SK-N-SH (cell line): ENCODE measurements around the gene POU2AF1.
"Not testable (repeated sequence)": the region's sequence is repeated elsewhere in the genome, so short reads cannot be mapped to it uniquely, and the experiment has no call there.

Experiments
- CHD2 ChIP-seq: fragments of 150-350 bp; IDR thresholded peaks from 2 replicates; pipeline ENCODE4 v1.6.1; 2018; ENCODE audit warnings: low read length; ENCODE audit not compliant: partially characterized antibody
- CTCF ChIP-seq: fragments of 200-600 bp; sonication (generic); IDR thresholded peaks from 2 replicates; pipeline ENCODE4 v1.6.1; 2017; ENCODE audit warnings: antibody characterized with exemption, mild to moderate bottlenecking, moderate library complexity
- MXI1 ChIP-seq: IDR thresholded peaks from 2 replicates; pipeline ENCODE4 v1.6.1; 2012; ENCODE audit warnings: mild to moderate bottlenecking, low read depth, low read length, improper control_type of control experiment
- NRF1 ChIP-seq: IDR thresholded peaks from 2 replicates; pipeline ENCODE4 v1.6.1; 2012; ENCODE audit warnings: low read depth, mild to moderate bottlenecking, low read length
- POLR2AphosphoS5 ChIP-seq: IDR thresholded peaks from 2 replicates; pipeline ENCODE4 v1.6.1; 2012; ENCODE audit warnings: low read depth, low read length
- RAD21 ChIP-seq: IDR thresholded peaks from 2 replicates; pipeline ENCODE4 v1.6.1; 2012; ENCODE audit warnings: mild to moderate bottlenecking, low read length
- RFX5 ChIP-seq: IDR thresholded peaks from 2 replicates; pipeline ENCODE4 v1.6.1; 2012; ENCODE audit warnings: mild to moderate bottlenecking, improper control_type of control experiment, low read length
- SMC3 ChIP-seq: IDR thresholded peaks from 2 replicates; pipeline ENCODE4 v1.6.1; 2012; ENCODE audit warnings: low read depth, low read length, improper control_type of control experiment
- TAF1 ChIP-seq: IDR thresholded peaks from 2 replicates; pipeline ENCODE4 v1.6.1; 2012; ENCODE audit warnings: low read depth, mild to moderate bottlenecking, low read length, moderate library complexity, borderline replicate concordance
- TEAD4 ChIP-seq: IDR thresholded peaks from 2 replicates; pipeline ENCODE4 v1.4.0; 2012; ENCODE audit warnings: mild to moderate bottlenecking, borderline replicate concordance; ENCODE audit not compliant: insufficient read depth
- USF1 ChIP-seq: IDR thresholded peaks from 2 replicates; pipeline ENCODE4 v1.4.0; 2012; ENCODE audit warnings: low read depth, borderline replicate concordance

- not testable (repeated sequence) for TF ChIP-seq RAD21, CTCF, POLR2AphosphoS5, TEAD4, SMC3, USF1, NRF1, RFX5, MXI1, TAF1, CHD2
Observed at GRCh38 chr11:111320199-111320598, 58.9 kb downstream of the POU2AF1 start.
